Measurements from ENCODE around the gene HADHA. TPM values are rescaled to one million over a fixed set of nuclear protein-coding genes. Genes with fewer than 3 reads are reported as not detected.

HADHA gene
- total and polyA plus RNA-seq, 2 donors (not counting 3 experiments of a cell fraction or from before 2014, with no cell fraction given) = 79.4 to 158 TPM

- POLR2A ChIA-PET = interaction anchor here (0.6 kb wide), 1 partner anchor 12 kb away, joined by 3 read pairs; no protein-coding TSS in a partner anchor
- Histone ChIP-seq H3K4me1 (ENCODE audit: control insufficient read depth, extremely low read depth, insufficient read depth, low read length) (peaks cover 7% of the 10 kb centered on the region), H3K27ac (ENCODE audit: insufficient read depth, low read depth, low read length) (no peak overlapping the region), H3K9ac (replicated peaks; ENCODE audit: extremely low read depth, insufficient read depth, low read length) (no peak overlapping the region), H3K36me3 (ENCODE audit: control insufficient read depth in 2 of 2, extremely low read depth in 1 of 2, insufficient read depth in 2 of 2, low read length in 2 of 2) (no peaks in the 10 kb centered on the region), H3K4me2 (ENCODE audit: insufficient read depth, low read length) (peak overlapping the region; percentile 67), H3K4me3 (replicated peaks in 1 of 3; ENCODE audit: insufficient read depth in 1 of 3, low read depth in 1 of 3, low read length in 3 of 3) (peak overlapping the region; percentile 16 to 35 (median 26)), H3K27me3 (ENCODE audit: control insufficient read depth in 2 of 2, insufficient read depth in 2 of 2, low read length in 2 of 2) (peaks cover 8 to 9% of the 10 kb centered on the region in 2 experiments), H4K20me1 (replicated peaks; ENCODE audit: control insufficient read depth, extremely low read depth, insufficient read depth, low read length) (no peaks in the 10 kb centered on the region), H3K9me1 (replicated peaks; ENCODE audit: control insufficient read depth, extremely low read depth, insufficient read depth, low read length) (no peaks in the 10 kb centered on the region), H2AFZ (ENCODE audit: low read depth, low read length) (peak overlapping the region; percentile 19), H3K9me3 (replicated peaks; ENCODE audit: control insufficient read depth, insufficient read depth, low read length) (no peaks in the 10 kb centered on the region), H3K79me2 (ENCODE audit: control insufficient read depth, insufficient read depth, low read length) (no peaks in the 10 kb centered on the region)
- no TSS peak for BruUV-seq (replicated peaks)
- peak; percentile 22 for DNase-seq (ENCODE audit: low read depth, low spot score)
- peak; percentile 31 for FAIRE-seq
- TF ChIP-seq CTCF (IDR thresholded peaks at IDR 0.05; ENCODE audit: extremely low read depth in 1 of 2, insufficient read depth in 1 of 2, low read depth in 1 of 2, low read length in 2 of 2) (no peak), MAX (IDR thresholded peaks at IDR 0.05; ENCODE audit: insufficient read depth, insufficient read length) (no peak), GATA2 (IDR thresholded peaks at IDR 0.05; ENCODE audit: insufficient read depth, insufficient read length, low read depth, low read length) (no peak), POLR2AphosphoS5 (IDR thresholded peaks at IDR 0.05; ENCODE audit: insufficient read depth, low read depth, low read length) (no peak), FOS (IDR thresholded peaks at IDR 0.05; ENCODE audit: borderline replicate concordance, insufficient read depth, low read length) (no peak)
- CTCF ChIA-PET = interaction anchor here (0.5 to 1.0 kb wide), 3 partner anchors 9 to 233 kb away, joined by 3 to 5 read pairs (median 4); no protein-coding TSS in a partner anchor
- dilution Hi-C loops (cut with MboI; ENCODE audit: extremely low pct_ligation_motif_present, low sequenced_read_pairs) = no loop called here
- intact Hi-C loops (cut with micrococcal nuclease) = no loop called here
These were observed 65.5 kb downstream of the HADHA start for GRCh38 chr2:26178746-26179436.
